ENCODE results near the gene CHD9. TPM values are rescaled to one million over a fixed set of nuclear protein-coding genes. Genes with fewer than 3 reads are reported as not detected.

The CHD9 gene
- total RNA-seq, 1 experiment from 2014 or later, result 18.9 TPM

DNA sequence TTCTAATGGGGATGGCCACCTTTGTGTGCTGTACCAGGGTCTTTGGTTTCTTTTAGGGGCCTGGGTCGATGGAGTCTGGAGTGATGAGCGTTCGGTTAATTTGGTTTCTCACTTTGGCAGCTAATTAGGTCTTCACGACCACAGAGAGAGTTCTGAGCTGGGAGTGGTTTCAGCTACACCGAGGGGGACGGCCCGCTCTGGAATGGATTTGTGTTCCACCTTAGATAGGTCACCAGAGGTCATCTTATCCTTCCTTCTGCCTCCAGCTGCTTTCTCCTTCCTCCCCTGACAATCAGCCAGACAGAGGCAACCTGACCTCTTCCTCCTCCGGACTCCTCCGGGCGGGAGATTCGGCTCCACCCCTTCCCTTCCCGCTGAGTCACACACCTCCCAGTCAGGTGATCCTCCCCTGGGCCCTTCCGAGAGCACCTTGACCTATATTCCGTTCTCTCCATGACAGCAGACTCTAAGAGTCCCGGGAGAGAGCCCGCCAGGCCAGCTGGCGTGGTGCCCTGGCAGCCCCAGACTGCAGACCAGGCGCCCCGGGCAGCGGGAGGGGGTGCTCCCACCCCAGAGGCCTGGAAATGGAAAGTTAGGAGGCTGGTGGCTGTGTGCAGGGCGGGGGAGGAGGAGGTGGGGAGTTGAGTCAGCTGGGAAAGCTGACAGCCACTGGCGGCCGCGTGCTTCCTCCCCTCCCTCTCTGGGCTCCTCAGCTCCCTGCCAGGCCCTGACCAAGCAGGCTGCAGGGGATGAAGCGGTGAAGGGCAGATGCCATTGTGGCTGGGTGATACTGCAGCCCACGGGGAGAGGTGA, 44.7 kb downstream of the CHD9 start:
- CTCF ChIA-PET, result interaction anchor here (1.1 to 1.7 kb wide), 3 partner anchors 44 to 413 kb away, joined by 3 to 5 read pairs (median 3); partner anchors contain the start of gene CHD9

More for the DNA sequence above, 44.7 kb downstream of the CHD9 start:
- intact Hi-C loops (cut with micrococcal nuclease), result loop anchor here (2.0 kb wide), 1 partner anchor 45 kb away; the partner anchor contains the start of gene CHD9
- H3K27ac ChIP-seq (ENCODE audit: low read depth, low read length), result peak overlapping the region; percentile 83
- POLR2A ChIA-PET, result interaction anchor here (1.0 to 1.9 kb wide), 2 partner anchors 17 to 20 kb away, joined by 3 to 4 read pairs; no protein-coding TSS in a partner anchor
- no peak overlapping the region for H2AFZ ChIP-seq (ENCODE audit: low read depth, low read length, poor library complexity, severe bottlenecking)
- H4K20me1 ChIP-seq (ENCODE audit: insufficient read depth), result no peaks in the 10 kb centered on the region
- H3K36me3 ChIP-seq (ENCODE audit: control insufficient read depth in 1 of 2, insufficient read depth in 2 of 2, low read length in 2 of 2), result peaks cover 0 to 4% of the 10 kb centered on the region in 2 experiments; a peak in 1 of 4 replicates
- H3K9me2 ChIP-seq (ENCODE audit: insufficient read depth), result no peaks in the 10 kb centered on the region
- H3K79me2 ChIP-seq (ENCODE audit: insufficient read depth, low read length), result peaks cover 87% of the 10 kb centered on the region
- RAD21 ChIA-PET (ENCODE audit: low non-redundant PET in 1 of 2, low total read pairs in 2 of 2, uncharacterized antibody in 2 of 2, unreplicated experiment in 2 of 2), result no interaction called here
- peak overlapping the region; percentile 41 to 56 for H3K4me3 ChIP-seq (replicated peaks in 1 of 2; ENCODE audit: low read depth in 1 of 2, low read length in 2 of 2)
- H3K9me3 ChIP-seq (ENCODE audit: control insufficient read depth in 1 of 2, insufficient read depth in 1 of 2, low read depth in 1 of 2, low read length in 2 of 2), result no peaks in the 10 kb centered on the region
- peak; percentile 78 for TF ChIP-seq JUND (IDR thresholded peaks at IDR 0.05)
- TF ChIP-seq SRF (IDR thresholded peaks at IDR 0.05; ENCODE audit: low read depth), result no peak
- TF ChIP-seq POLR2A (IDR thresholded peaks at IDR 0.05; ENCODE audit: borderline replicate concordance, extremely low read depth, insufficient read depth, insufficient read length), result no peak
- peak; percentile 10; the same call in 1 of the 2 replicates for TF ChIP-seq CBX3 (IDR thresholded peaks at IDR 0.05; ENCODE audit: low read depth)
- TF ChIP-seq, protein P1, sequence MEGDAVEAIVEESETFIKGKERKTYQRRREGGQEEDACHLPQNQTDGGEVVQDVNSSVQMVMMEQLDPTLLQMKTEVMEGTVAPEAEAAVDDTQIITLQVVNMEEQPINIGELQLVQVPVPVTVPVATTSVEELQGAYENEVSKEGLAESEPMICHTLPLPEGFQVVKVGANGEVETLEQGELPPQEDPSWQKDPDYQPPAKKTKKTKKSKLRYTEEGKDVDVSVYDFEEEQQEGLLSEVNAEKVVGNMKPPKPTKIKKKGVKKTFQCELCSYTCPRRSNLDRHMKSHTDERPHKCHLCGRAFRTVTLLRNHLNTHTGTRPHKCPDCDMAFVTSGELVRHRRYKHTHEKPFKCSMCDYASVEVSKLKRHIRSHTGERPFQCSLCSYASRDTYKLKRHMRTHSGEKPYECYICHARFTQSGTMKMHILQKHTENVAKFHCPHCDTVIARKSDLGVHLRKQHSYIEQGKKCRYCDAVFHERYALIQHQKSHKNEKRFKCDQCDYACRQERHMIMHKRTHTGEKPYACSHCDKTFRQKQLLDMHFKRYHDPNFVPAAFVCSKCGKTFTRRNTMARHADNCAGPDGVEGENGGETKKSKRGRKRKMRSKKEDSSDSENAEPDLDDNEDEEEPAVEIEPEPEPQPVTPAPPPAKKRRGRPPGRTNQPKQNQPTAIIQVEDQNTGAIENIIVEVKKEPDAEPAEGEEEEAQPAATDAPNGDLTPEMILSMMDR (IDR thresholded peaks at IDR 0.05 in 2 of 3, conservative IDR thresholded peaks at IDR 0.05 in 1 of 3; ENCODE audit: borderline replicate concordance in 1 of 3, insufficient read depth in 1 of 3, low read depth in 2 of 3, low read length in 2 of 3), result no peak
- TF ChIP-seq, protein P2, sequence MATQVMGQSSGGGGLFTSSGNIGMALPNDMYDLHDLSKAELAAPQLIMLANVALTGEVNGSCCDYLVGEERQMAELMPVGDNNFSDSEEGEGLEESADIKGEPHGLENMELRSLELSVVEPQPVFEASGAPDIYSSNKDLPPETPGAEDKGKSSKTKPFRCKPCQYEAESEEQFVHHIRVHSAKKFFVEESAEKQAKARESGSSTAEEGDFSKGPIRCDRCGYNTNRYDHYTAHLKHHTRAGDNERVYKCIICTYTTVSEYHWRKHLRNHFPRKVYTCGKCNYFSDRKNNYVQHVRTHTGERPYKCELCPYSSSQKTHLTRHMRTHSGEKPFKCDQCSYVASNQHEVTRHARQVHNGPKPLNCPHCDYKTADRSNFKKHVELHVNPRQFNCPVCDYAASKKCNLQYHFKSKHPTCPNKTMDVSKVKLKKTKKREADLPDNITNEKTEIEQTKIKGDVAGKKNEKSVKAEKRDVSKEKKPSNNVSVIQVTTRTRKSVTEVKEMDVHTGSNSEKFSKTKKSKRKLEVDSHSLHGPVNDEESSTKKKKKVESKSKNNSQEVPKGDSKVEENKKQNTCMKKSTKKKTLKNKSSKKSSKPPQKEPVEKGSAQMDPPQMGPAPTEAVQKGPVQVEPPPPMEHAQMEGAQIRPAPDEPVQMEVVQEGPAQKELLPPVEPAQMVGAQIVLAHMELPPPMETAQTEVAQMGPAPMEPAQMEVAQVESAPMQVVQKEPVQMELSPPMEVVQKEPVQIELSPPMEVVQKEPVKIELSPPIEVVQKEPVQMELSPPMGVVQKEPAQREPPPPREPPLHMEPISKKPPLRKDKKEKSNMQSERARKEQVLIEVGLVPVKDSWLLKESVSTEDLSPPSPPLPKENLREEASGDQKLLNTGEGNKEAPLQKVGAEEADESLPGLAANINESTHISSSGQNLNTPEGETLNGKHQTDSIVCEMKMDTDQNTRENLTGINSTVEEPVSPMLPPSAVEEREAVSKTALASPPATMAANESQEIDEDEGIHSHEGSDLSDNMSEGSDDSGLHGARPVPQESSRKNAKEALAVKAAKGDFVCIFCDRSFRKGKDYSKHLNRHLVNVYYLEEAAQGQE (IDR thresholded peaks at IDR 0.05; ENCODE audit: low read depth), result no peak
- TF ChIP-seq, protein P3, sequence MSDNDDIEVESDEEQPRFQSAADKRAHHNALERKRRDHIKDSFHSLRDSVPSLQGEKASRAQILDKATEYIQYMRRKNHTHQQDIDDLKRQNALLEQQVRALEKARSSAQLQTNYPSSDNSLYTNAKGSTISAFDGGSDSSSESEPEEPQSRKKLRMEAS (IDR thresholded peaks at IDR 0.05), result peak; percentile 91
- peak; percentile 88 for TF ChIP-seq SIN3A (IDR thresholded peaks at IDR 0.05; ENCODE audit: low read depth)
- TF ChIP-seq, protein P4, sequence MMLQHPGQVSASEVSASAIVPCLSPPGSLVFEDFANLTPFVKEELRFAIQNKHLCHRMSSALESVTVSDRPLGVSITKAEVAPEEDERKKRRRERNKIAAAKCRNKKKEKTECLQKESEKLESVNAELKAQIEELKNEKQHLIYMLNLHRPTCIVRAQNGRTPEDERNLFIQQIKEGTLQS (IDR thresholded peaks at IDR 0.05), result no peak
- TF ChIP-seq SP1 (IDR thresholded peaks at IDR 0.05; ENCODE audit: low read depth), result peak; percentile 78
- TF ChIP-seq EGR1 (IDR thresholded peaks at IDR 0.05; ENCODE audit: low read depth), result peak; percentile 84
- no peak for TF ChIP-seq ZFX (IDR thresholded peaks at IDR 0.05)
- TF ChIP-seq POLR2AphosphoS5 (IDR thresholded peaks at IDR 0.05; ENCODE audit: low read depth, low read length), result peak; percentile 43; the same call in 1 of the 2 replicates
- peak; percentile 4 for TF ChIP-seq YY1 (IDR thresholded peaks at IDR 0.05; ENCODE audit: extremely low read depth, insufficient replicate concordance, low read depth, low read length)
- peak; percentile 57 for TF ChIP-seq FOSL1 (IDR thresholded peaks at IDR 0.05; ENCODE audit: low read depth)
- peaks cover 26 to 33% of the 10 kb centered on the region in 2 experiments for H3K4me1 ChIP-seq (ENCODE audit: control insufficient read depth in 1 of 2, insufficient read depth in 2 of 2, low read length in 2 of 2)
- BruUV-seq (replicated peaks), result TSS peak; percentile 93
- ATAC-seq (peak; percentile 96), DNase-seq (ENCODE audit: low read depth, low spot score) (peak; percentile 78)
- peak overlapping the region; percentile 97 for H3K4me2 ChIP-seq (ENCODE audit: low read length)
- H3K27me3 ChIP-seq (ENCODE audit: insufficient read depth, low read length), result no peaks in the 10 kb centered on the region
- H3K9ac ChIP-seq (ENCODE audit: low read length), result peak overlapping the region; percentile 56

Measured in HCT116 (cell line).